Naive thymus-derived CD4-positive, alpha-beta T cell (primary cell): Measurements from ENCODE around the gene FGFR4. TPM values are rescaled to one million over a fixed set of nuclear protein-coding genes. Genes with fewer than 3 reads are reported as not detected.
"Not testable (repeated sequence)": the region's sequence is repeated elsewhere in the genome, so short reads cannot be mapped to it uniquely, and the experiment has no call there.

Experiments used
- ATAC-seq: fragments of 150-1000 bp; cut with Tn5 transposase; 2 replicates; pipeline ENCODE4 v1.10.0; 2021; ENCODE audit warnings: mild to moderate bottlenecking, moderate library complexity
- CTCF ChIA-PET: fragments of 350-600 bp; sonication (Branson Sonifier 250); formaldehyde crosslinking; loops from one replicate; lab custom pipeline; 2021; ENCODE audit warnings: antibody characterized with exemption; lab: Charles Lee
- POLR2A ChIA-PET: fragments of 350-600 bp; sonication (Branson Sonifier 250); formaldehyde crosslinking; loops from one replicate; lab custom pipeline; 2021; ENCODE audit warnings: antibody characterized with exemption, inconsistent platforms; lab: Charles Lee
- DNase-seq, 9 donors: peaks; one replicate each; pipeline versions ENCODE4 v3.0.0 to v3.0.0-alpha.2; 2020 to 2022; ENCODE audit warnings: mixed read lengths in 1 of 9
- H3K27ac ChIP-seq: one replicate; pipeline ENCODE4 v1.7.0; 2013; ENCODE audit warnings: mild to moderate bottlenecking, low read depth, low read length, moderate library complexity
- H3K27me3 ChIP-seq, 2 donors: one replicate each; pipeline ENCODE4 v1.7.0; 2013; ENCODE audit warnings: low read length in 2 of 2, mild to moderate bottlenecking in 2 of 2, moderate library complexity in 2 of 2; ENCODE audit not compliant: control insufficient read depth in 2 of 2, insufficient read depth in 2 of 2
- H3K36me3 ChIP-seq, 3 experiments: 1 replicate in 2 of 3; 2 replicates in 1 of 3; pipeline ENCODE4 v1.7.0; 2013; ENCODE audit warnings: low read length in 3 of 3, mild to moderate bottlenecking in 3 of 3, moderate library complexity in 1 of 3; ENCODE audit not compliant: insufficient read depth in 3 of 3, control insufficient read depth in 2 of 3
- H3K4me1 ChIP-seq, 2 donors: one replicate each; pipeline ENCODE4 v1.7.0; 2013; ENCODE audit warnings: low read length in 2 of 2, mild to moderate bottlenecking in 2 of 2, moderate library complexity in 1 of 2; ENCODE audit not compliant: control insufficient read depth in 2 of 2, insufficient read depth in 2 of 2
- H3K4me3 ChIP-seq: 2 replicates; pipeline ENCODE4 v1.7.0; 2013; ENCODE audit warnings: mild to moderate bottlenecking, low read length
- H3K9me3 ChIP-seq, 3 experiments: 1 replicate in 2 of 3; 2 replicates in 1 of 3; pipeline ENCODE4 v1.7.0; 2013; ENCODE audit warnings: low read length in 3 of 3; ENCODE audit not compliant: control insufficient read depth in 2 of 3
- H3K27ac Mint-ChIP-seq, 9 donors: one replicate each; pipeline ENCODE4 v1.8.0; 2020 to 2022; ENCODE audit warnings: mixed read lengths in 9 of 9, mild to moderate bottlenecking in 8 of 9, moderate library complexity in 5 of 9, inconsistent platforms in 2 of 9
- H3K27me3 Mint-ChIP-seq, 5 donors: one replicate each; pipeline ENCODE4 v1.8.0; 2021 to 2022; ENCODE audit warnings: mixed read lengths in 5 of 5, mild to moderate bottlenecking in 1 of 5
- H3K36me3 Mint-ChIP-seq, 5 donors: one replicate each; pipeline ENCODE4 v1.8.0; 2020 to 2022; ENCODE audit warnings: mixed read lengths in 5 of 5, mild to moderate bottlenecking in 3 of 5, inconsistent platforms in 1 of 5
- H3K4me1 Mint-ChIP-seq, 7 donors: one replicate each; pipeline ENCODE4 v1.8.0; 2020 to 2022; ENCODE audit warnings: mixed read lengths in 7 of 7, mild to moderate bottlenecking in 3 of 7, inconsistent platforms in 1 of 7
- H3K4me3 Mint-ChIP-seq, 10 donors: one replicate each; pipeline ENCODE4 v1.8.0; 2020 to 2022; ENCODE audit warnings: mild to moderate bottlenecking in 10 of 10, mixed read lengths in 10 of 10, moderate library complexity in 6 of 10, inconsistent platforms in 2 of 10
- H3K9me3 Mint-ChIP-seq, 11 donors: one replicate each; pipeline ENCODE4 v1.8.0; 2020 to 2022; ENCODE audit warnings: mixed read lengths in 11 of 11, mild to moderate bottlenecking in 4 of 11, inconsistent platforms in 1 of 11, moderate library complexity in 1 of 11
- intact Hi-C, 2 donors: fragments of 100-400 bp; cut with micrococcal nuclease; formaldehyde crosslinking; loops; one replicate each; pipeline ENCODE4 v1.15.1; 2023
- polyA plus RNA-seq, 2 donors: library from polyadenylated mRNA; unstranded; fragments of 300-500 nt; fragmentation: Illumina TruSeq; gene quantifications; one replicate each; pipeline ENCODE4 v1.2.3, GENCODE V29; 2021
- total RNA-seq, 6 experiments: library from RNA in 5 of 6; stranded (reverse) in 5 of 6; gene quantifications; 1 replicate in 5 of 6; 2 replicates in 1 of 6; pipeline ENCODE4 v1.2.3 and lab custom pipeline; 2021 to 2026

FGFR4 gene
- total and polyA plus RNA-seq, 7 experiments from 2014 or later: 0.20 to 3.6 (median 1.4) TPM

GRCh38 chr5:177044641-177045040 is 42.1 kb upstream of the FGFR4 start:
- no peaks in the 10 kb centered on the region for H3K27me3 Mint-ChIP-seq
- no peaks in the 10 kb centered on the region for H3K9me3 Mint-ChIP-seq
- no peak for ATAC-seq
- H3K36me3 Mint-ChIP-seq: peaks cover 13 to 49% (median 21%) of the 10 kb centered on the region in 5 donors
- intact Hi-C loops: no loop called here
- Histone ChIP-seq H3K36me3 (peaks cover 0 to 64% (median 5%) of the 10 kb centered on the region in 3 experiments), H3K27ac (no peak overlapping the region), H3K4me3 (no peak overlapping the region), H3K9me3 (no peaks in the 10 kb centered on the region), H3K4me1 (no peaks in the 10 kb centered on the region), H3K27me3 (no peaks in the 10 kb centered on the region)
- ChIA-PET POLR2A (no interaction called here), CTCF (no interaction called here)
- no peak overlapping the region for H3K4me3 Mint-ChIP-seq
- peak overlapping the region in 3 of 9 donors; percentile 20 to 83 (median 28) for H3K27ac Mint-ChIP-seq
- no peaks in the 10 kb centered on the region for H3K4me1 Mint-ChIP-seq
- DNase-seq: no peak

DNA sequence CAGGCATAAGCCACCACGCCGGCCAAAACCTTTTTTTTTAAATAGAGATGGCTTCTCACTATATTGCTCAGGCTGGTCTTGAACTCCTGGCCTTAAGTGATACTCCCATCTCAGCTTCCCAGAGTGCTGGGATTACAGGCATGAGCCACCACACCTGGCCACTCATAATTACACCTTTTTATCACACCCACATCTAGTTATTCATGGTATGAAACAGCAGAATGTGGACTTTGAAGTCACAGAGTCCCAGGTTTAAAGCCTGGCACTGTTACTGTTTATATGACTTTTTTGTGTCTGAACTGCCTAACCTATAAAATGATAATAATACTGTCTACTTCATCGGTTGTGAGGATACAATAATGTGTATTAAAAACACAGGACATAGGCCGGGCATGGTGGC is 41.1 kb upstream of the FGFR4 start:
- H3K9me3 ChIP-seq: no peaks in the 10 kb centered on the region
- H3K27ac ChIP-seq: no peak overlapping the region
- POLR2A ChIA-PET: no interaction called here
- no peak for DNase-seq
- H3K4me1 ChIP-seq: no peaks in the 10 kb centered on the region
- H3K36me3 ChIP-seq: peaks cover 0 to 70% (median 7%) of the 10 kb centered on the region in 3 experiments
- no peak overlapping the region for H3K4me3 Mint-ChIP-seq
- CTCF ChIA-PET: no interaction called here
- H3K36me3 Mint-ChIP-seq: peaks cover 13 to 52% (median 27%) of the 10 kb centered on the region in 5 donors
- H3K4me3 ChIP-seq: no peak overlapping the region
- no peaks in the 10 kb centered on the region for H3K4me1 Mint-ChIP-seq
- H3K27ac Mint-ChIP-seq: no peak overlapping the region
- H3K27me3 ChIP-seq: no peaks in the 10 kb centered on the region
- no peaks in the 10 kb centered on the region for H3K27me3 Mint-ChIP-seq
- intact Hi-C loops: no loop called here
- no peaks in the 10 kb centered on the region for H3K9me3 Mint-ChIP-seq
- no peak for ATAC-seq

DNA sequence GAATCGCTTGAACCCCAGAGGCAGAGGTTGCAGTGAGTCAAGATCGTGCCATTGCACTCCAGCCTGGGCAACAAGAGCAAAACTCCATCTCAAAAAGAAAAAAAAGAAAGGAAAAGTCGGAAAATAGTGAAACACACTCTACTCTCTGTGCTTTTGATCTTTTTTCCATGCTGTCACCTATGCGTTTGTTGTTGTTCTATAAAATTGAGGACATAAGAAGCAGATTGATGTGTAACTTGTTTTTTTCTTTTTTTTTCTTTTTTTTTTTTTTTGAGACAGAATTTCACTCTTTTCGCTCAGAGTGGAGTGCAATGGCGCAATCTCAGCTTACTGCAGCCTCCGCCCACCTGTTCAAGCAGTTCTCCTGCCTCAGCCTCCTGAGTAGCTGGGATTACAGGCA is 38.2 kb upstream of the FGFR4 start:
- H3K4me1 Mint-ChIP-seq, H3K9me3 Mint-ChIP-seq, H3K27me3 ChIP-seq, intact Hi-C loops, H3K27ac ChIP-seq, DNase-seq, H3K4me3 Mint-ChIP-seq, H3K27me3 Mint-ChIP-seq, H3K4me1 ChIP-seq, H3K9me3 ChIP-seq, H3K4me3 ChIP-seq, ATAC-seq, H3K27ac Mint-ChIP-seq: not testable (repeated sequence)
- H3K36me3 ChIP-seq: peaks cover 0 to 65% (median 3%) of the 10 kb centered on the region in 3 experiments
- peaks cover 8 to 51% (median 13%) of the 10 kb centered on the region in 5 donors for H3K36me3 Mint-ChIP-seq
- POLR2A ChIA-PET: interaction anchor here (0.7 kb wide), 1 partner anchor 128 kb away, joined by 3 read pairs; no protein-coding TSS in a partner anchor
- CTCF ChIA-PET: interaction anchor here (0.6 kb wide), 1 partner anchor 49 kb away, joined by 3 read pairs; no protein-coding TSS in a partner anchor

DNA sequence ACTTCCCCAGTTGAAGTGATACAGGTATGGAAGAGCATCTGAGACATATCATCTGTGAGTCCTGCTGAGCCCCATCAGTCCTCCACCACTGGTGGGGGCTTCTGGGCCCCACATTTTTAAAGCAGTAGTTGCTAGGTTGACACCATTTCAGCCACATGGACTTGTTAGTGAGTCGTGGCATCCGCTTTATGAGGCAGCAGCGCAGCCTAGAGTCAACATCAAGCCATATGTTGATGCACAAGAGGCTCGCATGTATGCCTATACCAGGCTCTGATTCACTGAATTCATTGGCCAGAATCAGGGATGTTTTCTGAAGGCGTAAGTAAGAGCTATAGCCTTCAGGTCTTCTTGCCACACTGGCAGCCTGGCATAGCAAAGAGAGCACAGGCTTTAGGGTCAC is 37.4 kb upstream of the FGFR4 start:
- intact Hi-C loops: no loop called here
- Histone ChIP-seq H3K36me3 (peaks cover 0 to 63% (median 3%) of the 10 kb centered on the region in 3 experiments), H3K9me3 (no peaks in the 10 kb centered on the region), H3K4me3 (no peak overlapping the region), H3K4me1 (no peaks in the 10 kb centered on the region), H3K27ac (no peak overlapping the region), H3K27me3 (no peaks in the 10 kb centered on the region)
- H3K9me3 Mint-ChIP-seq: no peaks in the 10 kb centered on the region
- DNase-seq: peak in 1 of 9 donors; percentile 3
- no peaks in the 10 kb centered on the region for H3K4me1 Mint-ChIP-seq
- H3K27ac Mint-ChIP-seq: peak overlapping the region in 4 of 9 donors; percentile 4 to 65 (median 24)
- ChIA-PET POLR2A (interaction anchor here (0.7 kb wide), 1 partner anchor 127 kb away, joined by 3 read pairs; no protein-coding TSS in a partner anchor), CTCF (interaction anchor here (0.6 kb wide), 1 partner anchor 48 kb away, joined by 3 read pairs; no protein-coding TSS in a partner anchor)
- no peak overlapping the region for H3K4me3 Mint-ChIP-seq
- peaks cover 4 to 45% (median 13%) of the 10 kb centered on the region in 5 donors for H3K36me3 Mint-ChIP-seq
- H3K27me3 Mint-ChIP-seq: no peaks in the 10 kb centered on the region
- no peak for ATAC-seq

DNA sequence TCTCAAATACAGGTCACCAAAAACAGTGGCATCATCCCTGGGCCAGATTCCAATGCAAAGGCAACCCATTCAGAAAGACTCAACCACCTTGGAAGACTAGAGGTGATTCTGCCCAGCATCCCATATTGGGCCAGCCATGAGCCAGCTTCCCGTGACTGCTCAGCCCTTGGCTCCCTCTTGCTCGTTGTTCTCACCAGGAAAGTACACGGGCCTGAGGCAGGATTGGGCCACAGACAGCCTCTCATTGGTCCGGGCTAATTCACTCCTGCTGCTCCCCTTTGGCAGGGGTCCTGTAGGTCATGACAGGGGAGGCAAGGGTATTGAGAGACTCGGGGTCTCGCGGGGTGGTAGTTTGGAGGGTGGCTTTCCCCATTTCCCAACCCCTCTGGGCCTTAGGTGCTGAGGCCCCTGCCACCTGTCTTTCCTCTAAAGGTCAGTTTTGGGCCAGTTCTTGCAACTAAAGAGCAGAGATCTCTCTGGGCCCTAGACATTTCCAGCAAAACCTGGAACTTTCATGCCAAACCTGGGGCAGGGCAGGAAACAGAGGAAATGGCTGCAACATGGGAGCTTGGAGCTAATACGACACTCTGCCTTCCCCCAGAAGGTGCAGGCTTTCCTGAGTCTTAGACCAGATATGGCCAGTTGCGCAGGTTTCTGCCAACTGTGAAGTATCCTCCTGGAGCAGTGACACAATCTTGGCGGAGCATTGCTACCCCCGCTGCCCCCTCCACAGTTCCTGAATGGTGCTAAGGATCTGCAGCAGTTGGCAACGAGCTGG is 22.0 kb upstream of the FGFR4 start:
- H3K9me3 Mint-ChIP-seq: no peaks in the 10 kb centered on the region
- intact Hi-C loops: no loop called here
- Histone ChIP-seq H3K36me3 (peaks cover 0 to 59% (median 4%) of the 10 kb centered on the region in 3 experiments), H3K4me3 (no peak overlapping the region), H3K4me1 (no peaks in the 10 kb centered on the region), H3K27ac (no peak overlapping the region), H3K9me3 (no peaks in the 10 kb centered on the region), H3K27me3 (no peaks in the 10 kb centered on the region)
- no peaks in the 10 kb centered on the region for H3K27me3 Mint-ChIP-seq
- DNase-seq (no peak), ATAC-seq (no peak)
- peaks cover 0 to under 1% (median 0%) of the 10 kb centered on the region in 7 donors for H3K4me1 Mint-ChIP-seq
- POLR2A ChIA-PET: no interaction called here
- CTCF ChIA-PET: no interaction called here
- H3K27ac Mint-ChIP-seq: peak overlapping the region in 1 of 9 donors; percentile 15
- peaks cover 2 to 38% (median 7%) of the 10 kb centered on the region in 5 donors for H3K36me3 Mint-ChIP-seq
- no peak overlapping the region for H3K4me3 Mint-ChIP-seq

DNA sequence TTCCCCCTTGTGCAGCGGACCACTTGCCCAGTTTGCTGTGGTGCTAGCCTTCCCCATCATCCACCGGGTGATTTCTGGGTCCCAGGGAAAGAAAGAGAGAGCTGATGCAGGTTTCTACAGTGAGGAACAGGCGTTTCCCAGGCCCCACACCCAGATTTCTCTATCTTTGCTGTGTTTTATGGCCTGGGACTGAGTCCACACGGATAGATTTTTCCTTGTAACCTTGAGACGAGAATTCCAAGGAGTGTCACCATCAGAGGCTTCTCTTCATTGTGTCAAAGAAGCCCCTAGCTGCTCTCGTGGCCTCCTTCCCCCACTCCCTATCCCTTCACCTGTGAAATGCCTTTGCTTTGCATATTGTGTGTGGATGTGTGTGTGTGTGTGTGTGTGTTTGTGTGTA is 21.2 kb upstream of the FGFR4 start:
- POLR2A ChIA-PET: no interaction called here
- no peaks in the 10 kb centered on the region for H3K9me3 ChIP-seq
- no peak overlapping the region for H3K4me3 ChIP-seq
- no peaks in the 10 kb centered on the region for H3K27me3 Mint-ChIP-seq
- CTCF ChIA-PET: interaction anchor here (0.6 kb wide), 1 partner anchor 30 kb away, joined by 4 read pairs; no protein-coding TSS in a partner anchor
- H3K36me3 ChIP-seq: peaks cover 0 to 57% (median 4%) of the 10 kb centered on the region in 3 experiments
- no peak overlapping the region for H3K4me3 Mint-ChIP-seq
- ATAC-seq: no peak
- intact Hi-C loops: no loop called here
- no peak overlapping the region for H3K27ac Mint-ChIP-seq
- no peaks in the 10 kb centered on the region for H3K27me3 ChIP-seq
- H3K4me1 Mint-ChIP-seq: peaks cover 0 to under 1% (median 0%) of the 10 kb centered on the region in 7 donors
- peaks cover 0 to 34% (median 7%) of the 10 kb centered on the region in 5 donors for H3K36me3 Mint-ChIP-seq
- H3K4me1 ChIP-seq: no peaks in the 10 kb centered on the region
- H3K9me3 Mint-ChIP-seq: no peaks in the 10 kb centered on the region
- no peak overlapping the region for H3K27ac ChIP-seq
- DNase-seq: no peak
